ENCODE data around the gene AVP. TPM values are rescaled to one million over a fixed set of nuclear protein-coding genes. Genes with fewer than 3 reads are reported as not detected.
A peak's percentile ranks its signal among the peaks of the same experiment; 100 is the strongest.

AVP gene
- total and polyA plus RNA-seq, 4 donors = not detected

DNA sequence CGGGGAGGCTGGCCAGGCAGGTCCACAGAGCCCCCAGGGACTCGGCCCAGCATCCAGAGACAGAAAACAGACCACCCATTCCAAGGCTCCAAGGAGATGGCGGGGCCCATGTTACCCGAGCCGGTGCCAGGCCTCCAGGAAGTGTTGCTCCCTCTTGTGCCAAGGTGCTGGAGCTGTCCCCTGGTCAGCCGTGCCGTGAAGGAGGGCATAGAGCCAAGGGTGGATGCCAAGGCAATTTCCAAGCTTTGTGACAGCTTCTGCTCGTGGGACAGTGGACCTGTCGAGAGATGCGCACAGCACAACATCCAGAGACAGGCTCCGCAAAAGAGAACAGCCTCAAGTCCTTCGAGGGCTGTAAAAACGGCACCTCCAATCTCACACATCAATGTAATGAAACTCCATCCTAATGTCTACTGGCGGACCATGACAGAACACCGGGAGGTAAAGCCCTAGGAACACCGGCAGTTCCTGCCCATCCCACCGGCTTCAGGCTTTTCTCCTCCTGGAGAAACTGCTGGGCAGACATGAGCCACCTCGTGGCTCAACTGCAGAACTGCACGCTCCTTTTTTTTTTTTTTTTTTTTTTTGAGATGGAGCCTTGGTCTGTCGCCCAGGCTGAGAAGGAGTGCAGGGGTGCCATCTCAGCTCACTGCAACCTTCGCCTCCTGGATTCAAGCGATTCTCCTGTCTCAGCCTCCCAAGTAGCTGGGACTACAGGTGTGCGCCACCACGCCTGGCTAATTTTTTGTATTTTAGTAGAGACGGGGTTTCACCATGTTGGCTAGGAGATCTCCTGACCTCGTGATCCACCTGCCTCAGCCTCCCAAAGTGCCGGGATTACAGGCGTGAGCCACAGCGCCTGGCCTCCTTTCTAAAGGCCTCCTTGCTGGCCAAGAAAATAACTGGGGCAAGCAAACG, 30.9 kb upstream of the AVP start:
- DNase-seq (no peak), ATAC-seq (ENCODE audit: low FRiP score) (peak; percentile 64)
- Histone ChIP-seq H3K27me3 (ENCODE audit: control insufficient read depth in 1 of 2, insufficient read depth in 2 of 2, low read length in 1 of 2) (no peaks in the 10 kb centered on the region), H3K9me3 (ENCODE audit: control insufficient read depth, low read length) (no peaks in the 10 kb centered on the region), H3K27ac (ENCODE audit: low read depth in 1 of 2, low read length in 2 of 2) (no peak overlapping the region), H3K4me1 (ENCODE audit: control insufficient read depth in 1 of 2, insufficient read depth in 2 of 2, low read length in 2 of 2) (no peaks in the 10 kb centered on the region), H3K36me3 (ENCODE audit: control insufficient read depth in 1 of 2, insufficient read depth in 2 of 2, low read length in 1 of 2) (no peaks in the 10 kb centered on the region), H3K4me3 (ENCODE audit: low read length in 2 of 2) (no peak overlapping the region)
- 45 to 48% methylated on average over 30 of the region's 30 CpGs for WGBS, 2 donors
- intact Hi-C loops (cut with DNase I) = loop anchor here (5.0 kb wide), 1 partner anchor 63 kb away; no protein-coding TSS in a partner anchor

GRCh38 chr20:3111995-3112394, 27.5 kb upstream of the AVP start:
- ATAC-seq (ENCODE audit: low FRiP score) (no peak), DNase-seq (no peak)
- no peak overlapping the region for H3K4me3 ChIP-seq (ENCODE audit: low read length in 2 of 2)
- no peaks in the 10 kb centered on the region for H3K27me3 ChIP-seq (ENCODE audit: control insufficient read depth in 1 of 2, insufficient read depth in 2 of 2, low read length in 1 of 2)
- H3K9me3 ChIP-seq (ENCODE audit: control insufficient read depth, low read length) = no peaks in the 10 kb centered on the region
- H3K36me3 ChIP-seq (ENCODE audit: control insufficient read depth in 1 of 2, insufficient read depth in 2 of 2, low read length in 1 of 2) = peaks cover 0 to under 1% of the 10 kb centered on the region in 2 donors
- 32 to 37% methylated on average over 2 of the region's 2 CpGs for WGBS, 2 donors
- intact Hi-C loops (cut with DNase I) = no loop called here
- H3K27ac ChIP-seq (ENCODE audit: low read depth in 1 of 2, low read length in 2 of 2) = no peak overlapping the region
- H3K4me1 ChIP-seq (ENCODE audit: control insufficient read depth in 1 of 2, insufficient read depth in 2 of 2, low read length in 2 of 2) = no peaks in the 10 kb centered on the region

- intact Hi-C loops (cut with DNase I) = no loop called here
- Histone ChIP-seq H3K4me3 (ENCODE audit: low read length in 2 of 2) (no peak overlapping the region), H3K27ac (ENCODE audit: low read depth in 1 of 2, low read length in 2 of 2) (no peak overlapping the region), H3K27me3 (ENCODE audit: control insufficient read depth in 1 of 2, insufficient read depth in 2 of 2, low read length in 1 of 2) (no peaks in the 10 kb centered on the region), H3K9me3 (ENCODE audit: control insufficient read depth, low read length) (no peaks in the 10 kb centered on the region), H3K36me3 (ENCODE audit: control insufficient read depth in 1 of 2, insufficient read depth in 2 of 2, low read length in 1 of 2) (peaks cover 0 to 2% of the 10 kb centered on the region in 2 donors), H3K4me1 (ENCODE audit: control insufficient read depth in 1 of 2, insufficient read depth in 2 of 2, low read length in 2 of 2) (no peaks in the 10 kb centered on the region)
- WGBS, 2 donors = 70 to 78% methylated on average over 7 of the region's 7 CpGs
- DNase-seq (no peak), ATAC-seq (ENCODE audit: low FRiP score) (no peak)
Measured at GRCh38 chr20:3111507-3111906, 27.0 kb upstream of the AVP start.

- Histone ChIP-seq H3K9me3 (ENCODE audit: control insufficient read depth, low read length) (no peaks in the 10 kb centered on the region), H3K36me3 (ENCODE audit: control insufficient read depth in 1 of 2, insufficient read depth in 2 of 2, low read length in 1 of 2) (peaks cover 0 to 2% of the 10 kb centered on the region in 2 donors), H3K4me1 (ENCODE audit: control insufficient read depth in 1 of 2, insufficient read depth in 2 of 2, low read length in 2 of 2) (no peaks in the 10 kb centered on the region), H3K27ac (ENCODE audit: low read depth in 1 of 2, low read length in 2 of 2) (no peak overlapping the region), H3K27me3 (ENCODE audit: control insufficient read depth in 1 of 2, insufficient read depth in 2 of 2, low read length in 1 of 2) (no peaks in the 10 kb centered on the region), H3K4me3 (ENCODE audit: low read length in 2 of 2) (no peak overlapping the region)
- intact Hi-C loops (cut with DNase I) = no loop called here
- 89 to 92% methylated on average over 23 of the region's 23 CpGs for WGBS, 2 donors
- ATAC-seq (ENCODE audit: low FRiP score) (no peak), DNase-seq (no peak)
Measured at GRCh38 chr20:3109350-3110302, 25.1 kb upstream of the AVP start.

DNA sequence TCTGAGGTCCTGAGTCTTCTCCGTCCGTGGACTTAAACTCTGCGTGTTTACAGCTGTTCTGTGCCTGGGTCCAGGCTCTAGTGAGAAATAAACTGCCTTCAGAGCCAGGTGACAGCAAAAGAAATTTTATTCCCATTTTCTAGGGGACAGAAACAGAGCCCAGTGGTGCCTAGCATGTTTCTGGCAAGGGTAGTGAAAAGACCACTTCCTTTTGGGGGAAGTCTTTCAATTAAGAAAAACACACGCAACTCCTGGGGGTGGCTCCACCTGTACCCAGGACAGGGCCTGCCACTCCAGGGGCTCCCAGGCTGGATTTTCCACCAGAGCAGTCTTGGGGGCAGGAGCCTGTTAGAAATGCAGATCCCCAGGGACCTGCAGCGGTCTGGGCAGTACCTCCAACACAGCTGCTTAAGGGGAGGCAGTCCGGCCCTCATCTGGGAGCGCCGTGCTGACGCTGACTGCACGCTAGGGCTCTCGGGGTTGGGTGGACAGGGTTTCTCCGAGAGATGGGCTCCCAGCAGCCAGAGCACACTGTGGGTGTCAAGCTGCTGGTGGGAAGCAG, 23.0 kb upstream of the AVP start:
- Histone ChIP-seq H3K36me3 (ENCODE audit: control insufficient read depth in 1 of 2, insufficient read depth in 2 of 2, low read length in 1 of 2) (peaks cover 0 to 2% of the 10 kb centered on the region in 2 donors), H3K4me1 (ENCODE audit: control insufficient read depth in 1 of 2, insufficient read depth in 2 of 2, low read length in 2 of 2) (no peaks in the 10 kb centered on the region), H3K27ac (ENCODE audit: low read depth in 1 of 2, low read length in 2 of 2) (no peak overlapping the region), H3K4me3 (ENCODE audit: low read length in 2 of 2) (no peak overlapping the region), H3K9me3 (ENCODE audit: control insufficient read depth, low read length) (no peaks in the 10 kb centered on the region), H3K27me3 (ENCODE audit: control insufficient read depth in 1 of 2, insufficient read depth in 2 of 2, low read length in 1 of 2) (no peaks in the 10 kb centered on the region)
- DNase-seq (no peak), ATAC-seq (ENCODE audit: low FRiP score) (no peak)
- WGBS, 2 donors = 89 to 91% methylated on average over 12 of the region's 12 CpGs
- intact Hi-C loops (cut with DNase I) = no loop called here

GRCh38 chr20:3106658-3107463, 22.3 kb upstream of the AVP start:
- no peaks in the 10 kb centered on the region for H3K27me3 ChIP-seq (ENCODE audit: control insufficient read depth in 1 of 2, insufficient read depth in 2 of 2, low read length in 1 of 2)
- DNase-seq (no peak), ATAC-seq (ENCODE audit: low FRiP score) (no peak)
- H3K4me3 ChIP-seq (ENCODE audit: low read length in 2 of 2) = no peak overlapping the region
- intact Hi-C loops (cut with DNase I) = no loop called here
- no peaks in the 10 kb centered on the region for H3K9me3 ChIP-seq (ENCODE audit: control insufficient read depth, low read length)
- 80 to 83% methylated on average over 14 of the region's 14 CpGs for WGBS, 2 donors
- H3K27ac ChIP-seq (ENCODE audit: low read depth in 1 of 2, low read length in 2 of 2) = no peak overlapping the region
- H3K4me1 ChIP-seq (ENCODE audit: control insufficient read depth in 1 of 2, insufficient read depth in 2 of 2, low read length in 2 of 2) = no peaks in the 10 kb centered on the region
- peaks cover 0 to 2% of the 10 kb centered on the region in 2 donors for H3K36me3 ChIP-seq (ENCODE audit: control insufficient read depth in 1 of 2, insufficient read depth in 2 of 2, low read length in 1 of 2)

- Histone ChIP-seq H3K27me3 (ENCODE audit: control insufficient read depth in 1 of 2, insufficient read depth in 2 of 2, low read length in 1 of 2) (no peaks in the 10 kb centered on the region), H3K4me3 (ENCODE audit: low read length in 2 of 2) (no peak overlapping the region), H3K27ac (ENCODE audit: low read depth in 1 of 2, low read length in 2 of 2) (no peak overlapping the region), H3K4me1 (ENCODE audit: control insufficient read depth in 1 of 2, insufficient read depth in 2 of 2, low read length in 2 of 2) (no peaks in the 10 kb centered on the region), H3K36me3 (ENCODE audit: control insufficient read depth in 1 of 2, insufficient read depth in 2 of 2, low read length in 1 of 2) (peaks cover 0 to 2% of the 10 kb centered on the region in 2 donors), H3K9me3 (ENCODE audit: control insufficient read depth, low read length) (no peaks in the 10 kb centered on the region)
- WGBS, 2 donors = 92% methylated on average over 3 of the region's 3 CpGs
- DNase-seq (no peak), ATAC-seq (ENCODE audit: low FRiP score) (no peak)
- intact Hi-C loops (cut with DNase I) = no loop called here
Measured at GRCh38 chr20:3106185-3106584, 21.7 kb upstream of the AVP start.
